HL-60 (cell line): ENCODE data around the gene HSPH1.

Source experiments
- CTCF ChIP-seq: IDR thresholded peaks from one replicate; pipeline ENCODE4 v1.5.1; 2011; ENCODE audit warnings: low read length, control low read depth, inconsistent platforms; ENCODE audit not compliant: insufficient read depth
- POLR2AphosphoS5 ChIP-seq: IDR thresholded peaks from 2 replicates; pipeline ENCODE4 v1.6.1; 2012; ENCODE audit warnings: low read depth

DNA sequence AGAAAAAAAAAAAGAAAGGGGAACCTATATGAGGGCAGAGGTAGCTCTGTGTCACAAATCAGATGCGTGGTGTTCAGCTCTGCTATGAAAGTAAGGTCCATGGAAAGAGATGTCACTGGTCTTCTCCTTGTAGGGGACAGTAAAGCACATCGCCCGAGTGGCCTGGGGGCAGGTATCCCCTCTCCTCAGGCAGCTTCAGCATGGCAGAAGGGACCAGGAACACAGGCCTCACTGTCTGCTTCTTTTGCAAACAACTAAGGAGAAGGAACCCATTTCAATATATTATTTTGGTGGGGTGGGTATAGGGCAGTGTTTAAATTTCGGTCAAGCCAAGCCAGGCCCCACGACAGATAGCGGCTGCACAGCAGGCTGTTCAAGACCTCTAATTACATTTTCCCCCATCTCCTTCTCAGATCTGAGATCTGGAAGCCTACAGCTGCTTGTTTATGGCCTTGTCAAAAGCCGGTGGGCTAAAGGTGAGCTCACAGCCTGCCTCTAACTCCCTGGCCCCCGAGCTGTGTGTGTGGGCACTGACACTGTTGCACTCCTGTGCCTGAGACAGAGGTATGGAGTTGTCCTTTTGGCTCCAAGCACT is 72.8 kb downstream of the HSPH1 start:
- no peak for TF ChIP-seq CTCF
- no peak for TF ChIP-seq POLR2AphosphoS5
